VCaP (cell line): Measurements from ENCODE around the gene IRX4.

Experiments
- H3K27ac ChIP-seq: fragments of 450-650 bp; 2 replicates; pipeline ENCODE4 v1.5.1; 2017
- CTCF ChIP-seq: fragments of 450-650 bp; conservative IDR thresholded peaks from 2 replicates; pipeline ENCODE4 v1.5.1; 2017; ENCODE audit warnings: mild to moderate bottlenecking, moderate library complexity

IRX4 gene

GRCh38 chr5:1867114-1867814 lies 15.5 kb downstream of the IRX4 start:
- peak overlapping the region; percentile 28 for H3K27ac ChIP-seq
- no peak for TF ChIP-seq CTCF

- no peak for TF ChIP-seq CTCF
- no peak overlapping the region for H3K27ac ChIP-seq
Measured at GRCh38 chr5:1865948-1866347, 16.8 kb downstream of the IRX4 start.

- peak overlapping the region; percentile 32; the same call in 1 of the 2 replicates for H3K27ac ChIP-seq
- TF ChIP-seq CTCF, result no peak
Measured at GRCh38 chr5:1865486-1865885, 17.2 kb downstream of the IRX4 start.

GRCh38 chr5:1864896-1865440 lies 17.8 kb downstream of the IRX4 start:
- no peak for TF ChIP-seq CTCF
- H3K27ac ChIP-seq, result peak overlapping the region; percentile 32; the same call in 1 of the 2 replicates

GRCh38 chr5:1860949-1861348 lies 21.8 kb downstream of the IRX4 start:
- no peak overlapping the region for H3K27ac ChIP-seq
- TF ChIP-seq CTCF, result no peak

- no peak for TF ChIP-seq CTCF
- H3K27ac ChIP-seq, result no peak overlapping the region
Measured at GRCh38 chr5:1860021-1860610, 22.6 kb downstream of the IRX4 start.

- TF ChIP-seq CTCF, result no peak
- no peak overlapping the region for H3K27ac ChIP-seq
Measured at GRCh38 chr5:1859099-1859498, 23.6 kb downstream of the IRX4 start.
